ENCODE data around the gene CLEC4D.
"Not testable (repeated sequence)": the region's sequence is repeated elsewhere in the genome, so short reads cannot be mapped to it uniquely, and the experiment has no call there.

Gene CLEC4D

GRCh38 chr12:8513256-8513655, at the start of gene CLEC4D:
CLEC4D (plus strand) TSS chr12:8513503; CDS start chr12:8513733, 230 bp downstream.
- DNase-seq (ENCODE audit: extremely low read depth in 1 of 2, low read depth in 1 of 2) = no peak

- no peak for DNase-seq (ENCODE audit: extremely low read depth in 1 of 2, low read depth in 1 of 2)
Measured at GRCh38 chr12:8465301-8465996, 47.9 kb upstream of the CLEC4D start.

- no peak for DNase-seq (ENCODE audit: extremely low read depth in 1 of 2, low read depth in 1 of 2)
Measured at GRCh38 chr12:8466241-8466640, 47.1 kb upstream of the CLEC4D start.

- no peak for DNase-seq (ENCODE audit: extremely low read depth in 1 of 2, low read depth in 1 of 2)
Measured at GRCh38 chr12:8471090-8471489, 42.2 kb upstream of the CLEC4D start.

- DNase-seq (ENCODE audit: extremely low read depth in 1 of 2, low read depth in 1 of 2) = no peak
Measured at GRCh38 chr12:8475508-8476203, 37.6 kb upstream of the CLEC4D start.

GRCh38 chr12:8482571-8483061, 30.7 kb upstream of the CLEC4D start:
- DNase-seq (ENCODE audit: extremely low read depth in 1 of 2, low read depth in 1 of 2) = no peak

GRCh38 chr12:8483079-8483478, 30.2 kb upstream of the CLEC4D start:
- no peak for DNase-seq (ENCODE audit: extremely low read depth in 1 of 2, low read depth in 1 of 2)

- DNase-seq (ENCODE audit: extremely low read depth in 1 of 2, low read depth in 1 of 2) = no peak
Measured at GRCh38 chr12:8491646-8492530, 21.4 kb upstream of the CLEC4D start.

GRCh38 chr12:8493084-8493483, 20.2 kb upstream of the CLEC4D start:
- DNase-seq (ENCODE audit: extremely low read depth in 1 of 2, low read depth in 1 of 2) = no peak

GRCh38 chr12:8495671-8496070, 17.6 kb upstream of the CLEC4D start:
- DNase-seq (ENCODE audit: extremely low read depth in 1 of 2, low read depth in 1 of 2) = not testable (repeated sequence)

- not testable (repeated sequence) for DNase-seq (ENCODE audit: extremely low read depth in 1 of 2, low read depth in 1 of 2)
Measured at GRCh38 chr12:8496074-8496473, 17.2 kb upstream of the CLEC4D start.

- no peak for DNase-seq (ENCODE audit: extremely low read depth in 1 of 2, low read depth in 1 of 2)
Measured at GRCh38 chr12:8499616-8500015, 13.7 kb upstream of the CLEC4D start.

GRCh38 chr12:8501720-8502119, 11.6 kb upstream of the CLEC4D start:
- no peak for DNase-seq (ENCODE audit: extremely low read depth in 1 of 2, low read depth in 1 of 2)

GRCh38 chr12:8504351-8504750, 9.0 kb upstream of the CLEC4D start:
- DNase-seq (ENCODE audit: extremely low read depth in 1 of 2, low read depth in 1 of 2) = no peak

GRCh38 chr12:8507596-8507995, 5.7 kb upstream of the CLEC4D start:
- DNase-seq (ENCODE audit: extremely low read depth in 1 of 2, low read depth in 1 of 2) = no peak

GRCh38 chr12:8508223-8508622, 5.1 kb upstream of the CLEC4D start:
- DNase-seq (ENCODE audit: extremely low read depth in 1 of 2, low read depth in 1 of 2) = no peak

GRCh38 chr12:8508910-8509841, 4.1 kb upstream of the CLEC4D start:
- DNase-seq (ENCODE audit: extremely low read depth in 1 of 2, low read depth in 1 of 2) = no peak

- DNase-seq (ENCODE audit: extremely low read depth in 1 of 2, low read depth in 1 of 2) = no peak
Measured at GRCh38 chr12:8517971-8518370, 4.7 kb downstream of the CLEC4D start.

GRCh38 chr12:8519171-8519570, 5.9 kb downstream of the CLEC4D start:
- DNase-seq (ENCODE audit: extremely low read depth in 1 of 2, low read depth in 1 of 2) = no peak
